ENCODE measurements around the gene ERRFI1.

Gene ERRFI1

GRCh38 chr1:8024329-8024728 lies 1.8 kb downstream of the ERRFI1 start:
- H3K4me2 ChIP-seq (ENCODE audit: low read length): no peak overlapping the region
- TF ChIP-seq, protein P1, sequence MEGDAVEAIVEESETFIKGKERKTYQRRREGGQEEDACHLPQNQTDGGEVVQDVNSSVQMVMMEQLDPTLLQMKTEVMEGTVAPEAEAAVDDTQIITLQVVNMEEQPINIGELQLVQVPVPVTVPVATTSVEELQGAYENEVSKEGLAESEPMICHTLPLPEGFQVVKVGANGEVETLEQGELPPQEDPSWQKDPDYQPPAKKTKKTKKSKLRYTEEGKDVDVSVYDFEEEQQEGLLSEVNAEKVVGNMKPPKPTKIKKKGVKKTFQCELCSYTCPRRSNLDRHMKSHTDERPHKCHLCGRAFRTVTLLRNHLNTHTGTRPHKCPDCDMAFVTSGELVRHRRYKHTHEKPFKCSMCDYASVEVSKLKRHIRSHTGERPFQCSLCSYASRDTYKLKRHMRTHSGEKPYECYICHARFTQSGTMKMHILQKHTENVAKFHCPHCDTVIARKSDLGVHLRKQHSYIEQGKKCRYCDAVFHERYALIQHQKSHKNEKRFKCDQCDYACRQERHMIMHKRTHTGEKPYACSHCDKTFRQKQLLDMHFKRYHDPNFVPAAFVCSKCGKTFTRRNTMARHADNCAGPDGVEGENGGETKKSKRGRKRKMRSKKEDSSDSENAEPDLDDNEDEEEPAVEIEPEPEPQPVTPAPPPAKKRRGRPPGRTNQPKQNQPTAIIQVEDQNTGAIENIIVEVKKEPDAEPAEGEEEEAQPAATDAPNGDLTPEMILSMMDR (IDR thresholded peaks at IDR 0.05; ENCODE audit: low read depth, low read length): no peak
- no peak for TF ChIP-seq EZH2phosphoT487 (IDR thresholded peaks at IDR 0.05; ENCODE audit: low read depth)
- no peaks in the 10 kb centered on the region for H3K36me3 ChIP-seq (replicated peaks; ENCODE audit: low read depth, low read length)
- H4K20me1 ChIP-seq (ENCODE audit: insufficient read depth, low read length): no peaks in the 10 kb centered on the region
- H3K4me3 ChIP-seq (ENCODE audit: low read length): no peak overlapping the region
- H3K9ac ChIP-seq (ENCODE audit: low read length): no peak overlapping the region
- no peaks in the 10 kb centered on the region for H3K27me3 ChIP-seq (ENCODE audit: low read depth, low read length)
- no peaks in the 10 kb centered on the region for H3K9me3 ChIP-seq (ENCODE audit: insufficient read depth, low read length)
- no peak overlapping the region for H2AFZ ChIP-seq (ENCODE audit: low read depth, low read length)
- no peaks in the 10 kb centered on the region for H3K79me2 ChIP-seq (ENCODE audit: low read length)
- no peak overlapping the region for H3K27ac ChIP-seq (ENCODE audit: low read length)
- H3K4me1 ChIP-seq (ENCODE audit: low read length): peaks cover 9% of the 10 kb centered on the region

GRCh38 chr1:8023995-8024313 lies 2.2 kb downstream of the ERRFI1 start:
- TF ChIP-seq, protein P1 (IDR thresholded peaks at IDR 0.05; ENCODE audit: low read depth, low read length): no peak
- TF ChIP-seq EZH2phosphoT487 (IDR thresholded peaks at IDR 0.05; ENCODE audit: low read depth): no peak
- Histone ChIP-seq H2AFZ (ENCODE audit: low read depth, low read length) (no peak overlapping the region), H3K36me3 (replicated peaks; ENCODE audit: low read depth, low read length) (no peaks in the 10 kb centered on the region), H3K27ac (ENCODE audit: low read length) (no peak overlapping the region), H3K9ac (ENCODE audit: low read length) (no peak overlapping the region), H3K9me3 (ENCODE audit: insufficient read depth, low read length) (no peaks in the 10 kb centered on the region), H3K4me1 (ENCODE audit: low read length) (peaks cover 9% of the 10 kb centered on the region), H3K79me2 (ENCODE audit: low read length) (no peaks in the 10 kb centered on the region), H3K4me2 (ENCODE audit: low read length) (no peak overlapping the region), H3K27me3 (ENCODE audit: low read depth, low read length) (no peaks in the 10 kb centered on the region), H4K20me1 (ENCODE audit: insufficient read depth, low read length) (no peaks in the 10 kb centered on the region), H3K4me3 (ENCODE audit: low read length) (no peak overlapping the region)

- Histone ChIP-seq H3K9ac (ENCODE audit: low read length) (no peak overlapping the region), H3K79me2 (ENCODE audit: low read length) (no peaks in the 10 kb centered on the region), H4K20me1 (ENCODE audit: insufficient read depth, low read length) (no peaks in the 10 kb centered on the region), H3K36me3 (replicated peaks; ENCODE audit: low read depth, low read length) (no peaks in the 10 kb centered on the region), H3K4me1 (ENCODE audit: low read length) (peaks cover 9% of the 10 kb centered on the region), H3K27me3 (ENCODE audit: low read depth, low read length) (no peaks in the 10 kb centered on the region), H3K27ac (ENCODE audit: low read length) (no peak overlapping the region), H3K4me2 (ENCODE audit: low read length) (no peak overlapping the region), H3K9me3 (ENCODE audit: insufficient read depth, low read length) (no peaks in the 10 kb centered on the region), H3K4me3 (ENCODE audit: low read length) (no peak overlapping the region), H2AFZ (ENCODE audit: low read depth, low read length) (no peak overlapping the region)
- TF ChIP-seq EZH2phosphoT487 (IDR thresholded peaks at IDR 0.05; ENCODE audit: low read depth): no peak
- TF ChIP-seq, protein P1 (IDR thresholded peaks at IDR 0.05; ENCODE audit: low read depth, low read length): no peak
These were observed 2.7 kb downstream of the ERRFI1 start for GRCh38 chr1:8023287-8023994.

GRCh38 chr1:8022395-8023286 lies 3.5 kb downstream of the ERRFI1 start:
- Histone ChIP-seq H3K27ac (ENCODE audit: low read length) (no peak overlapping the region), H3K9me3 (ENCODE audit: insufficient read depth, low read length) (no peaks in the 10 kb centered on the region), H3K9ac (ENCODE audit: low read length) (no peak overlapping the region), H2AFZ (ENCODE audit: low read depth, low read length) (no peak overlapping the region), H3K4me3 (ENCODE audit: low read length) (no peak overlapping the region), H4K20me1 (ENCODE audit: insufficient read depth, low read length) (no peaks in the 10 kb centered on the region), H3K4me1 (ENCODE audit: low read length) (peaks cover 9% of the 10 kb centered on the region), H3K4me2 (ENCODE audit: low read length) (no peak overlapping the region), H3K36me3 (replicated peaks; ENCODE audit: low read depth, low read length) (no peaks in the 10 kb centered on the region), H3K27me3 (ENCODE audit: low read depth, low read length) (no peaks in the 10 kb centered on the region), H3K79me2 (ENCODE audit: low read length) (no peaks in the 10 kb centered on the region)
- TF ChIP-seq, protein P1 (IDR thresholded peaks at IDR 0.05; ENCODE audit: low read depth, low read length): no peak
- no peak for TF ChIP-seq EZH2phosphoT487 (IDR thresholded peaks at IDR 0.05; ENCODE audit: low read depth)
